HepG2 (cell line): ENCODE data around the gene RREB1. TPM values are rescaled to one million over a fixed set of nuclear protein-coding genes. Genes with fewer than 3 reads are reported as not detected.
A peak's percentile ranks its signal among the peaks of the same experiment; 100 is the strongest.

ENCODE experiments used
- ATAC-seq: fragments of 200-7000 bp; cut with Tn5 transposase; 3 replicates; pipeline ENCODE4 v1.9.1; 2020; ENCODE audit warnings: mild to moderate bottlenecking, moderate library complexity
- BruUV-seq: library from RNA; stranded (reverse); fragments of 400-500 nt; replicated peaks from 2 replicates; lab custom pipeline; 2021; lab: Mats Ljungman, UMichigan
- CTCF ChIA-PET: fragments of 300-600 bp; formaldehyde crosslinking; extraction: SDS; loops from one replicate; lab custom pipeline; 2021; ENCODE audit warnings: low total read pairs, inconsistent platforms, low intra/inter-chr PET ratio; lab: Yijun Ruan, JAX
- POLR2A ChIA-PET: fragments of 350-600 bp; sonication (Branson Sonifier 250); formaldehyde crosslinking; loops from one replicate; lab custom pipeline; 2020; ENCODE audit warnings: antibody characterized with exemption, inconsistent platforms; lab: Yijun Ruan, JAX
- DNase-seq: peaks from one replicate; pipeline ENCODE4 v3.0.0-alpha.2; 2015; ENCODE audit warnings: low spot score
- FAIRE-seq: peaks from 3 replicates; lab custom pipeline; 2011; peaks lifted over from hg19 to GRCh38; lab: Jason Lieb, UNC
- H2AFZ ChIP-seq: one replicate; pipeline ENCODE4 v1.6.1; 2011; ENCODE audit warnings: low read length, inconsistent platforms
- H3K27ac ChIP-seq: fragments of 300-600 bp; 3 replicates; pipeline ENCODE4 v1.8.0; 2011; ENCODE audit warnings: mixed run types, mild to moderate bottlenecking, mixed read lengths, low read length, inconsistent platforms; ENCODE audit not compliant: insufficient read depth; ENCODE audit errors: extremely low read length
- H3K27me3 ChIP-seq, 2 experiments: fragments of 200-600 bp in 1 of 2; 2 replicates in 1 of 2; 3 replicates in 1 of 2; pipeline versions ENCODE4 v1.6.0 to v1.8.0; 2011; ENCODE audit warnings: low read length in 2 of 2, mild to moderate bottlenecking in 2 of 2, moderate library complexity in 2 of 2, inconsistent platforms in 1 of 2; ENCODE audit not compliant: insufficient read depth in 2 of 2, control insufficient read depth in 1 of 2
- H3K36me3 ChIP-seq, 2 experiments: fragments of 200-600 bp in 1 of 2; replicated peaks in 1 of 2; 2 replicates in 1 of 2; 3 replicates in 1 of 2; pipeline versions ENCODE4 v1.5.1 to v1.8.0; 2011; ENCODE audit warnings: low read length in 2 of 2, inconsistent platforms in 1 of 2; ENCODE audit not compliant: insufficient read depth in 2 of 2, control insufficient read depth in 1 of 2
- H3K4me1 ChIP-seq: 2 replicates; pipeline ENCODE4 v1.5.1; 2012; ENCODE audit warnings: low read length, inconsistent platforms; ENCODE audit not compliant: insufficient read depth
- H3K4me2 ChIP-seq: 2 replicates; pipeline ENCODE4 v1.6.0; 2011; ENCODE audit warnings: low read depth, low read length, inconsistent platforms
- H3K4me3 ChIP-seq, 3 experiments: fragments of 200-600 bp in 1 of 3; sonication (generic), shearing (Covaris generic) in 1 of 3; replicated peaks in 1 of 3; 2 replicates each; pipeline ENCODE4 v1.5.1; 2011 to 2016; ENCODE audit warnings: low read length in 3 of 3, inconsistent platforms in 2 of 3, low read depth in 2 of 3, mild to moderate bottlenecking in 2 of 3, control low read depth in 1 of 3, mixed read lengths in 1 of 3; ENCODE audit not compliant: insufficient read depth in 1 of 3
- H3K79me2 ChIP-seq: one replicate; pipeline ENCODE4 v1.6.1; 2011; ENCODE audit warnings: low read length, inconsistent platforms; ENCODE audit not compliant: insufficient read depth
- H3K9ac ChIP-seq: 2 replicates; pipeline ENCODE4 v1.6.0; 2011; ENCODE audit warnings: mild to moderate bottlenecking, low read depth, low read length, inconsistent platforms; ENCODE audit not compliant: insufficient read depth
- H3K9me3 ChIP-seq: 2 replicates; pipeline ENCODE4 v1.5.1; 2012; ENCODE audit warnings: mild to moderate bottlenecking, low read length
- H4K20me1 ChIP-seq: 2 replicates; pipeline ENCODE4 v1.6.0; 2011; ENCODE audit warnings: inconsistent platforms, mild to moderate bottlenecking, low read length, moderate library complexity; ENCODE audit not compliant: insufficient read depth
- NRL ChIP-seq: sonication (generic); formaldehyde crosslinking; IDR thresholded peaks from 2 replicates; pipeline ENCODE4 v1.5.0; 2020; ENCODE audit warnings: missing genetic modification reagents, mild to moderate bottlenecking, moderate library complexity, borderline replicate concordance
- TOPORS ChIP-seq: sonication (generic); formaldehyde crosslinking; IDR thresholded peaks from 2 replicates; pipeline ENCODE4 v1.8.0; 2023; ENCODE audit warnings: mild to moderate bottlenecking, missing genetic modification reagents
- ZC3H4 ChIP-seq: sonication (generic); formaldehyde crosslinking; IDR thresholded peaks from 2 replicates; pipeline ENCODE4 v1.4.0; 2020; ENCODE audit warnings: missing genetic modification reagents, borderline replicate concordance
- ZFP37 ChIP-seq: sonication (generic); formaldehyde crosslinking; IDR thresholded peaks from 2 replicates; pipeline ENCODE4 v1.4.0; 2020; ENCODE audit warnings: missing genetic modification reagents, borderline replicate concordance
- ZFX ChIP-seq: sonication (generic); formaldehyde crosslinking; IDR thresholded peaks from 2 replicates; pipeline ENCODE4 v1.4.0; 2020; ENCODE audit warnings: mild to moderate bottlenecking, low read depth, missing genetic modification reagents, moderate library complexity
- ZNF124 ChIP-seq: sonication (generic); formaldehyde crosslinking; IDR thresholded peaks from 2 replicates; pipeline ENCODE4 v1.4.0; 2020; ENCODE audit warnings: missing genetic modification reagents
- WGBS: methylation state at CpG from one replicate; pipeline ENCODE4 v1.1.6; 2017; ENCODE audit warnings: low lambda C conversion rate; 5-methylcytosine and 5-hydroxymethylcytosine counted together
- in situ Hi-C: cut with HindIII; loops from 2 replicates; pipeline ENCODE4 v1.10.0; 2017; ENCODE audit warnings: low pct_unique_long_range_greater_than_20kb; ENCODE audit not compliant: extremely low pct_ligation_motif_present
- intact Hi-C: fragments of 100-400 bp; cut with micrococcal nuclease; formaldehyde crosslinking; loops from one replicate; pipeline ENCODE4 v1.10.0; 2022; ENCODE audit not compliant: unreplicated experiment
- polyA plus RNA-seq, 8 experiments: library from polyadenylated mRNA; depleted of rRNA in 3 of 8; stranded (reverse) in 7 of 8; unstranded in 1 of 8; fragments of >200 nt; fragmentation: Illumina TruSeq in 4 of 8; extraction: Trizol in 4 of 8; gene quantifications; 2 replicates each; pipeline versions ENCODE4 v1.2.1 to v1.2.3, GENCODE V29; 2011 to 2016; ENCODE audit warnings: low read depth in 4 of 8, missing spikeins in 1 of 8, mixed read lengths in 1 of 8; ENCODE audit not compliant: insufficient read depth in 1 of 8
- total RNA-seq, 5 experiments: library from RNA; depleted of rRNA; stranded (reverse); fragments of >200 nt; fragmentation: Illumina TruSeq; extraction: Trizol; gene quantifications; 2 replicates each; pipeline ENCODE4 v1.2.3, GENCODE V29; 2016; ENCODE audit warnings: low read depth in 1 of 5
- TF ChIP-seq, protein P1 (sequence below): sonication (generic); formaldehyde crosslinking; IDR thresholded peaks from 2 replicates; pipeline ENCODE4 v1.5.0; 2020; ENCODE audit warnings: missing genetic modification reagents
- TF ChIP-seq, protein P2 (sequence below): sonication (generic); formaldehyde crosslinking; IDR thresholded peaks from 2 replicates; pipeline ENCODE4 v1.5.1; 2020; ENCODE audit warnings: mild to moderate bottlenecking, missing genetic modification reagents, moderate library complexity
- TF ChIP-seq, protein P3 (sequence below): sonication (generic); formaldehyde crosslinking; conservative IDR thresholded peaks from 2 replicates; pipeline ENCODE4 v1.4.0; 2020; ENCODE audit warnings: missing genetic modification reagents
- TF ChIP-seq, protein P4 (sequence below): sonication (generic); formaldehyde crosslinking; IDR thresholded peaks from 2 replicates; pipeline ENCODE4 v1.4.0; 2020; ENCODE audit warnings: missing genetic modification reagents, borderline replicate concordance
- TF ChIP-seq, protein P5 (sequence below): fragments of 450-650 bp; IDR thresholded peaks from 2 replicates; pipeline ENCODE4 v1.6.1; 2017; ENCODE audit warnings: mild to moderate bottlenecking

Gene RREB1
- total and polyA plus RNA-seq, 2 of the 13 experiments (the other 11 are each of a cell fraction or from before 2014, with no cell fraction given) = 6.1 to 23.2 TPM

DNA sequence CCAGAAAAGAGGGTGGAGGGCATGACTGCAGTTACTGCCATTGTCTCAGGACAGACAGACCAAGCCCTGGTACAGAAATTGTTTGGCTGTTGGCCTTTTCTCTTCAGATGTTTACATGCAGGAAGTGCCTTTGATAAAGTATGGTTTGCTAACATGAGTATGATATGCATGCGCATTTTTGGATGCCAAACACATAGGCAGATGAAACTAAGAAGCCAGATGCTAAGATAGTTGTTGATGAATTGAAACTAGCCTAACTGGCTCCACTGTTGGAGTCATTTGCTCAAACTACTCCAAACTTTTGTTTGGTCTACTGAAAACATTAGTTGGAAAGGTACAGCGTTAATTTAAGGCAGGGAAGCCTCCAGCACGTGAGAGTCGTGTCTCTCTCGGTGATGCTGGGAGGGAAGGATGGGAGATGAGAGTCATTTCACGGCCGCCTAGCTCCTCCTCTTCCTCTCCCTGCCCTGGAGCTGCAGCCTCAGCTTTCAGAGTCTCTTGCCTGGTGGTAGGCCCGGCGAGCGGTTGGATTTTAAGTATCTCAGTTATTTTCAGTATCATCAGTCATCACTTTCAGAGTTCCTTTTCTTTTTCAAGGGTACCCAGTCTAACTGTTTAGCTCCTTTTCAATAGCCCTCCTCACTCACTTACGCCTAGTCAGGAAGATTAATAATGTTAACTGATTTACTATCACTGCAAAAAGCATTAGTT, 29.7 kb downstream of the RREB1 start:
- CTCF ChIA-PET = no interaction called here
- POLR2A ChIA-PET = interaction anchor here (0.9 to 1.2 kb wide), 3 partner anchors 23 to 124 kb away, joined by 3 to 4 read pairs (median 4); no protein-coding TSS in a partner anchor
- Histone ChIP-seq H3K36me3 (peaks cover 0 to 7% of the 10 kb centered on the region in 2 experiments; a peak in 1 of 5 replicates), H3K4me3 (no peak overlapping the region), H3K4me2 (peak overlapping the region; percentile 86; the same call in 1 of the 2 replicates), H2AFZ (no peak overlapping the region), H3K4me1 (peaks cover 98% of the 10 kb centered on the region), H4K20me1 (peaks cover 27% of the 10 kb centered on the region; the same call in 1 of the 2 replicates), H3K27ac (peak overlapping the region; percentile 97), H3K27me3 (no peaks in the 10 kb centered on the region), H3K79me2 (peaks cover 93% of the 10 kb centered on the region), H3K9me3 (no peaks in the 10 kb centered on the region), H3K9ac (peak overlapping the region; percentile 58)
- intact Hi-C loops = no loop called here
- in situ Hi-C loops = no loop called here
- ATAC-seq = no peak
- no TSS peak for BruUV-seq
- 78% methylated on average over 11 of the region's 11 CpGs for WGBS
- FAIRE-seq = no peak
- DNase-seq = no peak
- TF ChIP-seq ZFP37 (CRISPR knock-in tag) = no peak
- no peak for TF ChIP-seq TOPORS (CRISPR knock-in tag)
- TF ChIP-seq, protein P1, sequence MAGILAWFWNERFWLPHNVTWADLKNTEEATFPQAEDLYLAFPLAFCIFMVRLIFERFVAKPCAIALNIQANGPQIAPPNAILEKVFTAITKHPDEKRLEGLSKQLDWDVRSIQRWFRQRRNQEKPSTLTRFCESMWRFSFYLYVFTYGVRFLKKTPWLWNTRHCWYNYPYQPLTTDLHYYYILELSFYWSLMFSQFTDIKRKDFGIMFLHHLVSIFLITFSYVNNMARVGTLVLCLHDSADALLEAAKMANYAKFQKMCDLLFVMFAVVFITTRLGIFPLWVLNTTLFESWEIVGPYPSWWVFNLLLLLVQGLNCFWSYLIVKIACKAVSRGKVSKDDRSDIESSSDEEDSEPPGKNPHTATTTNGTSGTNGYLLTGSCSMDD (CRISPR knock-in tag) = no peak
- TF ChIP-seq ZFX (CRISPR knock-in tag) = 0 out of 2 replicates have a peak, but pooled peaks have one; percentile 52
- TF ChIP-seq, protein P2, sequence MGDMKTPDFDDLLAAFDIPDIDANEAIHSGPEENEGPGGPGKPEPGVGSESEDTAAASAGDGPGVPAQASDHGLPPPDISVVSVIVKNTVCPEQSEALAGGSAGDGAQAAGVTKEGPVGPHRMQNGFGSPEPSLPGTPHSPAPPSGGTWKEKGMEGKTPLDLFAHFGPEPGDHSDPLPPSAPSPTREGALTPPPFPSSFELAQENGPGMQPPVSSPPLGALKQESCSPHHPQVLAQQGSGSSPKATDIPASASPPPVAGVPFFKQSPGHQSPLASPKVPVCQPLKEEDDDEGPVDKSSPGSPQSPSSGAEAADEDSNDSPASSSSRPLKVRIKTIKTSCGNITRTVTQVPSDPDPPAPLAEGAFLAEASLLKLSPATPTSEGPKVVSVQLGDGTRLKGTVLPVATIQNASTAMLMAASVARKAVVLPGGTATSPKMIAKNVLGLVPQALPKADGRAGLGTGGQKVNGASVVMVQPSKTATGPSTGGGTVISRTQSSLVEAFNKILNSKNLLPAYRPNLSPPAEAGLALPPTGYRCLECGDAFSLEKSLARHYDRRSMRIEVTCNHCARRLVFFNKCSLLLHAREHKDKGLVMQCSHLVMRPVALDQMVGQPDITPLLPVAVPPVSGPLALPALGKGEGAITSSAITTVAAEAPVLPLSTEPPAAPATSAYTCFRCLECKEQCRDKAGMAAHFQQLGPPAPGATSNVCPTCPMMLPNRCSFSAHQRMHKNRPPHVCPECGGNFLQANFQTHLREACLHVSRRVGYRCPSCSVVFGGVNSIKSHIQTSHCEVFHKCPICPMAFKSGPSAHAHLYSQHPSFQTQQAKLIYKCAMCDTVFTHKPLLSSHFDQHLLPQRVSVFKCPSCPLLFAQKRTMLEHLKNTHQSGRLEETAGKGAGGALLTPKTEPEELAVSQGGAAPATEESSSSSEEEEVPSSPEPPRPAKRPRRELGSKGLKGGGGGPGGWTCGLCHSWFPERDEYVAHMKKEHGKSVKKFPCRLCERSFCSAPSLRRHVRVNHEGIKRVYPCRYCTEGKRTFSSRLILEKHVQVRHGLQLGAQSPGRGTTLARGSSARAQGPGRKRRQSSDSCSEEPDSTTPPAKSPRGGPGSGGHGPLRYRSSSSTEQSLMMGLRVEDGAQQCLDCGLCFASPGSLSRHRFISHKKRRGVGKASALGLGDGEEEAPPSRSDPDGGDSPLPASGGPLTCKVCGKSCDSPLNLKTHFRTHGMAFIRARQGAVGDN (CRISPR knock-in tag) = peak; percentile 31; the same call in 1 of the 2 replicates
- TF ChIP-seq ZNF124 (CRISPR knock-in tag) = no peak
- TF ChIP-seq, protein P3, sequence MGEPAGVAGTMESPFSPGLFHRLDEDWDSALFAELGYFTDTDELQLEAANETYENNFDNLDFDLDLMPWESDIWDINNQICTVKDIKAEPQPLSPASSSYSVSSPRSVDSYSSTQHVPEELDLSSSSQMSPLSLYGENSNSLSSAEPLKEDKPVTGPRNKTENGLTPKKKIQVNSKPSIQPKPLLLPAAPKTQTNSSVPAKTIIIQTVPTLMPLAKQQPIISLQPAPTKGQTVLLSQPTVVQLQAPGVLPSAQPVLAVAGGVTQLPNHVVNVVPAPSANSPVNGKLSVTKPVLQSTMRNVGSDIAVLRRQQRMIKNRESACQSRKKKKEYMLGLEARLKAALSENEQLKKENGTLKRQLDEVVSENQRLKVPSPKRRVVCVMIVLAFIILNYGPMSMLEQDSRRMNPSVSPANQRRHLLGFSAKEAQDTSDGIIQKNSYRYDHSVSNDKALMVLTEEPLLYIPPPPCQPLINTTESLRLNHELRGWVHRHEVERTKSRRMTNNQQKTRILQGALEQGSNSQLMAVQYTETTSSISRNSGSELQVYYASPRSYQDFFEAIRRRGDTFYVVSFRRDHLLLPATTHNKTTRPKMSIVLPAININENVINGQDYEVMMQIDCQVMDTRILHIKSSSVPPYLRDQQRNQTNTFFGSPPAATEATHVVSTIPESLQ (CRISPR knock-in tag) = no peak
- TF ChIP-seq ZC3H4 (CRISPR knock-in tag) = no peak
- TF ChIP-seq, protein P4, sequence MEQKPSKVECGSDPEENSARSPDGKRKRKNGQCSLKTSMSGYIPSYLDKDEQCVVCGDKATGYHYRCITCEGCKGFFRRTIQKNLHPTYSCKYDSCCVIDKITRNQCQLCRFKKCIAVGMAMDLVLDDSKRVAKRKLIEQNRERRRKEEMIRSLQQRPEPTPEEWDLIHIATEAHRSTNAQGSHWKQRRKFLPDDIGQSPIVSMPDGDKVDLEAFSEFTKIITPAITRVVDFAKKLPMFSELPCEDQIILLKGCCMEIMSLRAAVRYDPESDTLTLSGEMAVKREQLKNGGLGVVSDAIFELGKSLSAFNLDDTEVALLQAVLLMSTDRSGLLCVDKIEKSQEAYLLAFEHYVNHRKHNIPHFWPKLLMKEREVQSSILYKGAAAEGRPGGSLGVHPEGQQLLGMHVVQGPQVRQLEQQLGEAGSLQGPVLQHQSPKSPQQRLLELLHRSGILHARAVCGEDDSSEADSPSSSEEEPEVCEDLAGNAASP (CRISPR knock-in tag) = no peak
- no peak for TF ChIP-seq NRL (CRISPR knock-in tag)
- TF ChIP-seq, protein P5, sequence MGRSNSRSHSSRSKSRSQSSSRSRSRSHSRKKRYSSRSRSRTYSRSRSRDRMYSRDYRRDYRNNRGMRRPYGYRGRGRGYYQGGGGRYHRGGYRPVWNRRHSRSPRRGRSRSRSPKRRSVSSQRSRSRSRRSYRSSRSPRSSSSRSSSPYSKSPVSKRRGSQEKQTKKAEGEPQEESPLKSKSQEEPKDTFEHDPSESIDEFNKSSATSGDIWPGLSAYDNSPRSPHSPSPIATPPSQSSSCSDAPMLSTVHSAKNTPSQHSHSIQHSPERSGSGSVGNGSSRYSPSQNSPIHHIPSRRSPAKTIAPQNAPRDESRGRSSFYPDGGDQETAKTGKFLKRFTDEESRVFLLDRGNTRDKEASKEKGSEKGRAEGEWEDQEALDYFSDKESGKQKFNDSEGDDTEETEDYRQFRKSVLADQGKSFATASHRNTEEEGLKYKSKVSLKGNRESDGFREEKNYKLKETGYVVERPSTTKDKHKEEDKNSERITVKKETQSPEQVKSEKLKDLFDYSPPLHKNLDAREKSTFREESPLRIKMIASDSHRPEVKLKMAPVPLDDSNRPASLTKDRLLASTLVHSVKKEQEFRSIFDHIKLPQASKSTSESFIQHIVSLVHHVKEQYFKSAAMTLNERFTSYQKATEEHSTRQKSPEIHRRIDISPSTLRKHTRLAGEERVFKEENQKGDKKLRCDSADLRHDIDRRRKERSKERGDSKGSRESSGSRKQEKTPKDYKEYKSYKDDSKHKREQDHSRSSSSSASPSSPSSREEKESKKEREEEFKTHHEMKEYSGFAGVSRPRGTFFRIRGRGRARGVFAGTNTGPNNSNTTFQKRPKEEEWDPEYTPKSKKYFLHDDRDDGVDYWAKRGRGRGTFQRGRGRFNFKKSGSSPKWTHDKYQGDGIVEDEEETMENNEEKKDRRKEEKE = no peak
